ENCODE measurements around the gene USP17L21. TPM values are rescaled to one million over a fixed set of nuclear protein-coding genes. Genes with fewer than 3 reads are reported as not detected.

The USP17L21 gene, protein sequence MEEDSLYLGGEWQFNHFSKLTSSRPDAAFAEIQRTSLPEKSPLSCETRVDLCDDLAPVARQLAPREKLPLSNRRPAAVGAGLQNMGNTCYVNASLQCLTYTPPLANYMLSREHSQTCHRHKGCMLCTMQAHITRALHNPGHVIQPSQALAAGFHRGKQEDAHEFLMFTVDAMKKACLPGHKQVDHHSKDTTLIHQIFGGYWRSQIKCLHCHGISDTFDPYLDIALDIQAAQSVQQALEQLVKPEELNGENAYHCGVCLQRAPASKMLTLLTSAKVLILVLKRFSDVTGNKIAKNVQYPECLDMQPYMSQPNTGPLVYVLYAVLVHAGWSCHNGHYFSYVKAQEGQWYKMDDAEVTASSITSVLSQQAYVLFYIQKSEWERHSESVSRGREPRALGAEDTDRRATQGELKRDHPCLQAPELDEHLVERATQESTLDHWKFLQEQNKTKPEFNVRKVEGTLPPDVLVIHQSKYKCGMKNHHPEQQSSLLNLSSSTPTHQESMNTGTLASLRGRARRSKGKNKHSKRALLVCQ
- not detected in 2 replicates for total RNA-seq (ENCODE audit: low replicate concordance)

DNA sequence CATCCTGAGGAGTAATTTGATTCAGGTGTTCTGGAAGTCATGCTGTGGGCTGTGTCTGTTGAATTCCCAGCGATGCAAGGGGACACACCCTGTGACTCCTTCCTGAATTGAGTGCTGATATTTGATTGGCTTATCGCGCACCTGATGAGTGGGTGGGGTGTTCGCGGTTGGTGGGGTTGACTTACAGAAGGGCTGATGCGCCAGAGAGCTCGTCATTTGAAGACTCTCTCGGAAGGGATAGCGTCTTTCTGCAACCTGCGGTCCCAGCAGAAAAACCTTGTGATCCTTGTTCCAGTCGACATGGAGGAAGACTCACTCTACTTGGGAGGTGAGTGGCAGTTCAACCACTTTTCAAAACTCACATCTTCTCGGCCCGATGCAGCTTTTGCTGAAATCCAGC is at the start of gene USP17L21:
Gene USP17L21 (plus strand): TSS at position 301 of the 400 bp plus-strand sequence. CDS start 0 bp downstream, at position 301.

DNA sequence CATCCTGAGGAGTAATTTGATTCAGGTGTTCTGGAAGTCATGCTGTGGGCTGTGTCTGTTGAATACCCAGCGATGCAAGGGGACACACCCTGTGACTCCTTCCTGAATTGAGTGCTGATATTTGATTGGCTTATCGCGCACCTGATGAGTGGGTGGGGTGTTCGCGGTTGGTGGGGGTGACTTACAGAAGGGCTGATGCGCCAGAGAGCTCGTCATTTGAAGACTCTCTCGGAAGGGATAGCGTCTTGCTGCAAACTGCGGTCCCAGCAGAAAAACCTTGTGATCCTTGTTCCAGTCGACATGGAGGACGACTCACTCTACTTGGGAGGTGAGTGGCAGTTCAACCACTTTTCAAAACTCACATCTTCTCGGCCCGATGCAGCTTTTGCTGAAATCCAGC is 47.6 kb upstream of the USP17L21 start, which contains the start of gene USP17L11:
Gene USP17L11 (plus strand): TSS at position 301 of the 400 bp plus-strand sequence. CDS start 0 bp downstream, at position 301.

DNA sequence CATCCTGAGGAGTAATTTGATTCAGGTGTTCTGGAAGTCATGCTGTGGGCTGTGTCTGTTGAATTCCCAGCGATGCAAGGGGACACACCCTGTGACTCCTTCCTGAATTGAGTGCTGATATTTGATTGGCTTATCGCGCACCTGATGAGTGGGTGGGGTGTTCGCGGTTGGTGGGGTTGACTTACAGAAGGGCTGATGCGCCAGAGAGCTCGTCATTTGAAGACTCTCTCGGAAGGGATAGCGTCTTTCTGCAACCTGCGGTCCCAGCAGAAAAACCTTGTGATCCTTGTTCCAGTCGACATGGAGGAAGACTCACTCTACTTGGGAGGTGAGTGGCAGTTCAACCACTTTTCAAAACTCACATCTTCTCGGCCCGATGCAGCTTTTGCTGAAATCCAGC is 42.8 kb upstream of the USP17L21 start, which contains the start of gene USP17L12:
Gene USP17L12 (plus strand): TSS at position 301 of the 400 bp plus-strand sequence. CDS start 0 bp downstream, at position 301.

DNA sequence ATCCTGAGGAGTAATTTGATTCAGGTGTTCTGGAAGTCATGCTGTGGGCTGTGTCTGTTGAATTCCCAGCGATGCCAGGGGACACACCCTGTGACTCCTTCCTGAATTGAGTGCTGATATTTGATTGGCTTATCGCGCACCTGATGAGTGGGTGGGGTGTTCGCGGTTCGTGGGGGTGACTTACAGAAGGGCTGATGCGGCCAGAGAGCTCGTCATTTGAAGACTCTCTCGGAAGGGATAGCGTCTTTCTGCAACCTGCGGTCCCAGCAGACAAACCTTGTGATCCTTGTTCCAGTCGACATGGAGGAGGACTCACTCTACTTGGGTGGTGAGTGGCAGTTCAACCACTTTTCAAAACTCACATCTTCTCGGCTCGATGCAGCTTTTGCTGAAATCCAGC is 38.1 kb upstream of the USP17L21 start, which contains the start of gene USP17L13:
Gene USP17L13 (plus strand): TSS at position 301 of the 400 bp plus-strand sequence. CDS start 0 bp downstream, at position 301.

DNA sequence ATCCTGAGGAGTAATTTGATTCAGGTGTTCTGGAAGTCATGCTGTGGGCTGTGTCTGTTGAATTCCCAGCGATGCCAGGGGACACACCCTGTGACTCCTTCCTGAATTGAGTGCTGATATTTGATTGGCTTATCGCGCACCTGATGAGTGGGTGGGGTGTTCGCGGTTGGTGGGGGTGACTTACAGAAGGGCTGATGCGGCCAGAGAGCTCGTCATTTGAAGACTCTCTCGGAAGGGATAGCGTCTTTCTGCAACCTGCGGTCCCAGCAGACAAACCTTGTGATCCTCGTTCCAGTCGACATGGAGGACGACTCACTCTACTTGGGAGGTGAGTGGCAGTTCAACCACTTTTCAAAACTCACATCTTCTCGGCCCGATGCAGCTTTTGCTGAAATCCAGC is 28.6 kb upstream of the USP17L21 start, which contains the start of gene USP17L15:
Gene USP17L15 (plus strand): TSS at position 301 of the 400 bp plus-strand sequence. CDS start 0 bp downstream, at position 301.

DNA sequence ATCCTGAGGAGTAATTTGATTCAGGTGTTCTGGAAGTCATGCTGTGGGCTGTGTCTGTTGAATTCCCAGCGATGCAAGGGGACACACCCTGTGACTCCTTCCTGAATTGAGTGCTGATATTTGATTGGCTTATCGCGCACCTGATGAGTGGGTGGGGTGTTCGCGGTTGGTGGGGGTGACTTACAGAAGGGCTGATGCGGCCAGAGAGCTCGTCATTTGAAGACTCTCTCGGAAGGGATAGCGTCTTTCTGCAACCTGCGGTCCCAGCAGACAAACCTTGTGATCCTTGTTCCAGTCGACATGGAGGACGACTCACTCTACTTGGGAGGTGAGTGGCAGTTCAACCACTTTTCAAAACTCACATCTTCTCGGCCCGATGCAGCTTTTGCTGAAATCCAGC is 19.1 kb upstream of the USP17L21 start, which contains the start of gene USP17L17:
Gene USP17L17 (plus strand): TSS at position 301 of the 400 bp plus-strand sequence. CDS start 0 bp downstream, at position 301.

DNA sequence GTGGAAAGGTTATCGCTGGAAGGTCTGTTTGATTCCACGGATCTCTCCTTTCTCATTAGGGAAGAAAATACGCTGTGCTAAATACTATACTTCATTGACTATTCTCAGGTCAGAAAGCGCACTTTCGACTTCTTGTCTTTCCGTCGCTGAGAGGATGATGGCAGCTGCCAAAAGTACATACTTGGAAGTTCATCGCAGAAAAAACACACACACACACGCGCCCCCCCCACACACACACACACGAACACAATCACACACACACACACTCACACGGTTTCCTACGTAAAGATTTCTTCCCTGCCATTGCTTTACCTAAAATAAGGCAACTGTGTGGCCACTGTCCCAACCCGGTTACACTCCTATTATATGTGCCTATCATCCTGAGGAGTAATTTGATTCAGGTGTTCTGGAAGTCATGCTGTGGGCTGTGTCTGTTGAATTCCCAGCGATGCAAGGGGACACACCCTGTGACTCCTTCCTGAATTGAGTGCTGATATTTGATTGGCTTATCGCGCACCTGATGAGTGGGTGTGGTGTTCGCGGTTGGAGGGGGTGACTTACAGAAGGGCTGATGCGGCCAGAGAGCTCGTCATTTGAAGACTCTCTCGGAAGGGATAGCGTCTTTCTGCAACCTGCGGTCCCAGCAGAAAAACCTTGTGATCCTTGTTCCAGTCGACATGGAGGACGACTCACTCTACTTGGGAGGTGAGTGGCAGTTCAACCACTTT is 14.6 kb upstream of the USP17L21 start, which contains the start of gene USP17L18:
Gene USP17L18 (plus strand): TSS at position 678 of the 728 bp plus-strand sequence. CDS start 0 bp downstream, at position 678.

DNA sequence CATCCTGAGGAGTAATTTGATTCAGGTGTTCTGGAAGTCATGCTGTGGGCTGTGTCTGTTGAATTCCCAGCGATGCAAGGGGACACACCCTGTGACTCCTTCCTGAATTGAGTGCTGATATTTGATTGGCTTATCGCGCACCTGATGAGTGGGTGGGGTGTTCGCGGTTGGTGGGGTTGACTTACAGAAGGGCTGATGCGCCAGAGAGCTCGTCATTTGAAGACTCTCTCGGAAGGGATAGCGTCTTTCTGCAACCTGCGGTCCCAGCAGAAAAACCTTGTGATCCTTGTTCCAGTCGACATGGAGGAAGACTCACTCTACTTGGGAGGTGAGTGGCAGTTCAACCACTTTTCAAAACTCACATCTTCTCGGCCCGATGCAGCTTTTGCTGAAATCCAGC is 9.6 kb upstream of the USP17L21 start, which contains the start of gene USP17L19:
Gene USP17L19 (plus strand): TSS at position 301 of the 400 bp plus-strand sequence. CDS start 0 bp downstream, at position 301.

DNA sequence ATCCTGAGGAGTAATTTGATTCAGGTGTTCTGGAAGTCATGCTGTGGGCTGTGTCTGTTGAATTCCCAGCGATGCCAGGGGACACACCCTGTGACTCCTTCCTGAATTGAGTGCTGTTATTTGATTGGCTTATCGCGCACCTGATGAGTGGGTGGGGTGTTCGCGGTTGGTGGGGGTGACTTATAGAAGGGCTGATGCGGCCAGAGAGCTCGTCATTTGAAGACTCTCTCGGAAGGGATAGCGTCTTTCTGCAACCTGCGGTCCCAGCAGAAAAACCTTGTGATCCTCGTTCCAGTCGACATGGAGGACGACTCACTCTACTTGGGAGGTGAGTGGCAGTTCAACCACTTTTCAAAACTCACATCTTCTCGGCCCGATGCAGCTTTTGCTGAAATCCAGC is 4.8 kb upstream of the USP17L21 start, which contains the start of gene USP17L20:
Gene USP17L20 (plus strand): TSS at position 301 of the 400 bp plus-strand sequence. CDS start 0 bp downstream, at position 301.

DNA sequence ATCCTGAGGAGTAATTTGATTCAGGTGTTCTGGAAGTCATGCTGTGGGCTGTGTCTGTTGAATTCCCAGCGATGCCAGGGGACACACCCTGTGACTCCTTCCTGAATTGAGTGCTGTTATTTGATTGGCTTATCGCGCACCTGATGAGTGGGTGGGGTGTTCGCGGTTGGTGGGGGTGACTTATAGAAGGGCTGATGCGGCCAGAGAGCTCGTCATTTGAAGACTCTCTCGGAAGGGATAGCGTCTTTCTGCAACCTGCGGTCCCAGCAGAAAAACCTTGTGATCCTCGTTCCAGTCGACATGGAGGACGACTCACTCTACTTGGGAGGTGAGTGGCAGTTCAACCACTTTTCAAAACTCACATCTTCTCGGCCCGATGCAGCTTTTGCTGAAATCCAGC is 4.6 kb downstream of the USP17L21 start, which contains the start of gene USP17L22:
Gene USP17L22 (plus strand): TSS at position 301 of the 400 bp plus-strand sequence. CDS start 0 bp downstream, at position 301.

Other genes with a start within 250 kb of the USP17L21 start
- not detected in 2 replicates for gene FAM90A26, start 92.5 kb upstream of the USP17L21 start, total RNA-seq (ENCODE audit: low replicate concordance)
- not detected in 2 replicates for gene USP17L10, start 52.2 kb upstream of the USP17L21 start, total RNA-seq (ENCODE audit: low replicate concordance)
- not detected in 2 replicates for gene USP17L11, start 47.5 kb upstream of the USP17L21 start, total RNA-seq (ENCODE audit: low replicate concordance)
- gene USP17L12, start 42.7 kb upstream of the USP17L21 start, total RNA-seq (ENCODE audit: low replicate concordance), result not detected in 2 replicates
- gene USP17L13, start 38.0 kb upstream of the USP17L21 start, total RNA-seq (ENCODE audit: low replicate concordance), result not detected in 2 replicates
- gene USP17L15, start 28.5 kb upstream of the USP17L21 start, total RNA-seq (ENCODE audit: low replicate concordance), result not detected in 2 replicates
- gene USP17L17, start 19.0 kb upstream of the USP17L21 start, total RNA-seq (ENCODE audit: low replicate concordance), result not detected in 2 replicates
- not detected in 2 replicates for gene USP17L18, start 14.2 kb upstream of the USP17L21 start, total RNA-seq (ENCODE audit: low replicate concordance)
- not detected in 2 replicates for gene USP17L19, start 9.5 kb upstream of the USP17L21 start, total RNA-seq (ENCODE audit: low replicate concordance)
- not detected in 2 replicates for gene USP17L20, start 4.7 kb upstream of the USP17L21 start, total RNA-seq (ENCODE audit: low replicate concordance)
- gene USP17L22, start 4.7 kb downstream of the USP17L21 start, total RNA-seq (ENCODE audit: low replicate concordance), result not detected in 2 replicates
- not detected in 2 replicates for gene USP17L24, start 62.3 kb downstream of the USP17L21 start, total RNA-seq (ENCODE audit: low replicate concordance)
- gene USP17L25, start 67.0 kb downstream of the USP17L21 start, total RNA-seq (ENCODE audit: low replicate concordance), result not detected in 2 replicates
- not detected in 2 replicates for gene USP17L26, start 71.8 kb downstream of the USP17L21 start, total RNA-seq (ENCODE audit: low replicate concordance)
- gene USP17L5, start 76.5 kb downstream of the USP17L21 start, total RNA-seq (ENCODE audit: low replicate concordance), result not detected in 2 replicates
- gene USP17L27, start 81.3 kb downstream of the USP17L21 start, total RNA-seq (ENCODE audit: low replicate concordance), result not detected in 2 replicates
- not detected in 2 replicates for gene USP17L28, start 86.0 kb downstream of the USP17L21 start, total RNA-seq (ENCODE audit: low replicate concordance)
- gene USP17L29, start 90.8 kb downstream of the USP17L21 start, total RNA-seq (ENCODE audit: low replicate concordance), result not detected in 2 replicates
- not detected in 2 replicates for gene USP17L30, start 100.3 kb downstream of the USP17L21 start, total RNA-seq (ENCODE audit: low replicate concordance)
- not detected in 2 replicates for gene DEFB131A, start 181.5 kb downstream of the USP17L21 start, total RNA-seq (ENCODE audit: low replicate concordance)